Measurements from ENCODE around the gene LTB.

Gene LTB

DNA sequence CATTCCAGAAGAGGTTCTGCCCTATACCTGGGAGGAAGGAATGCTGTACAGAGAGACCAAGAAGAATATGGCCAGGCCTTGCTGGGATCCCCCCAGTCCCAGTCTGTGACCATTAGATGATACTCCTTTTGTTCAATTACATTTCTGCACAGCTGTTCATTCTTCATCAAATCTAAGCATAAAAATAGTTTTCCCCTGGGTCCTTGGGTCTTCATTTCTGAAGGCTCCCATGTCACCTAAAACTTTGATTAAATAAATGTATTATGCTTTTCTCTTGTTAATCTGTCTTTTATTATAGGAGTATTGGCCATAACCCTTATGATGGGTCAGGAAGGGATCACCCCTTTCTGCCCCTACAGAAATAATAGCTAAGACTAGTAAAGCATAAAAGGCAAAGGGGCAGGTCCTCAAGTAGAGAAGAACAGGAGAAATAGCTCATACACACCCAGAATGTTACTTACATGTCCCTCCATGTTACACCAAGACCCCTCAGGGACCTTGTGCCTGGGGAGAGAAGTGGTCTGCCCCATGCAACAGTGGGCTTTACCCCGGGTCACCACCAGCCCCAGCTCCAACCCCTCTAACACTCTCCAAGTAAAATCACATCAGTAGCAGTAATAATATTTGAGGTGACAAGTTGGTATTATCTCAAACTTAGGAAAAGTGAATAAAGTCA lies 12.2 kb downstream of the LTB start:
- Mint-ChIP-seq H3K4me3 (no peak overlapping the region), H3K9me3 (no peaks in the 10 kb centered on the region), H3K27ac (no peak overlapping the region), H3K36me3 (ENCODE audit: low read depth) (no peaks in the 10 kb centered on the region), H3K27me3 (ENCODE audit: low read depth, poor library complexity) (peaks cover 32% of the 10 kb centered on the region), H3K4me1 (peaks cover 29% of the 10 kb centered on the region)
- TF ChIP-seq, protein P1, sequence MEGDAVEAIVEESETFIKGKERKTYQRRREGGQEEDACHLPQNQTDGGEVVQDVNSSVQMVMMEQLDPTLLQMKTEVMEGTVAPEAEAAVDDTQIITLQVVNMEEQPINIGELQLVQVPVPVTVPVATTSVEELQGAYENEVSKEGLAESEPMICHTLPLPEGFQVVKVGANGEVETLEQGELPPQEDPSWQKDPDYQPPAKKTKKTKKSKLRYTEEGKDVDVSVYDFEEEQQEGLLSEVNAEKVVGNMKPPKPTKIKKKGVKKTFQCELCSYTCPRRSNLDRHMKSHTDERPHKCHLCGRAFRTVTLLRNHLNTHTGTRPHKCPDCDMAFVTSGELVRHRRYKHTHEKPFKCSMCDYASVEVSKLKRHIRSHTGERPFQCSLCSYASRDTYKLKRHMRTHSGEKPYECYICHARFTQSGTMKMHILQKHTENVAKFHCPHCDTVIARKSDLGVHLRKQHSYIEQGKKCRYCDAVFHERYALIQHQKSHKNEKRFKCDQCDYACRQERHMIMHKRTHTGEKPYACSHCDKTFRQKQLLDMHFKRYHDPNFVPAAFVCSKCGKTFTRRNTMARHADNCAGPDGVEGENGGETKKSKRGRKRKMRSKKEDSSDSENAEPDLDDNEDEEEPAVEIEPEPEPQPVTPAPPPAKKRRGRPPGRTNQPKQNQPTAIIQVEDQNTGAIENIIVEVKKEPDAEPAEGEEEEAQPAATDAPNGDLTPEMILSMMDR (IDR thresholded peaks at IDR 0.05) = no peak
- DNase-seq = no peak

DNA sequence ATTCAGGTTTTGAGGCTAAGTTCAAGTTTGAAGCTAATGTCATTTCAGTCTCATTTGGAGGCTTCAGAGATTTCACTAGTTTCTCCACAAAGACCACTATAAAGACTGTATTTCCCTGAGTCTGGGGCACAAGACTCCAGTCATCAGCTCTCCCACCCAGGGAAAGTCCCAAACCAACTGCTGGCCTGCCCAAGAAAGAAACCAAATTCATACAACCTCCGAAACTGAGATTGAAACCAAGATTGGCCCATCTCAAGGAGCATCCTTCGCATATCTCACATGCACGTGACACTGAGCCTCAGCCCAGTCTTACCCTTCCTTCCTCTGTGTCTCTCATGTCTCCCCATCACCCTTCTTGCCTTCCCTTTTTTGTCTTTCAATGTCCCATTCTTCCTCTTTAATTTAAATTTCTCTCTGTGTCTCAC lies 13.7 kb downstream of the LTB start:
- Mint-ChIP-seq H3K27ac (no peak overlapping the region), H3K36me3 (ENCODE audit: low read depth) (no peaks in the 10 kb centered on the region), H3K4me3 (no peak overlapping the region), H3K27me3 (ENCODE audit: low read depth, poor library complexity) (peaks cover 27% of the 10 kb centered on the region), H3K9me3 (no peaks in the 10 kb centered on the region), H3K4me1 (peaks cover 28% of the 10 kb centered on the region)
- no peak for DNase-seq
- TF ChIP-seq, protein P1 (IDR thresholded peaks at IDR 0.05) = no peak

DNA sequence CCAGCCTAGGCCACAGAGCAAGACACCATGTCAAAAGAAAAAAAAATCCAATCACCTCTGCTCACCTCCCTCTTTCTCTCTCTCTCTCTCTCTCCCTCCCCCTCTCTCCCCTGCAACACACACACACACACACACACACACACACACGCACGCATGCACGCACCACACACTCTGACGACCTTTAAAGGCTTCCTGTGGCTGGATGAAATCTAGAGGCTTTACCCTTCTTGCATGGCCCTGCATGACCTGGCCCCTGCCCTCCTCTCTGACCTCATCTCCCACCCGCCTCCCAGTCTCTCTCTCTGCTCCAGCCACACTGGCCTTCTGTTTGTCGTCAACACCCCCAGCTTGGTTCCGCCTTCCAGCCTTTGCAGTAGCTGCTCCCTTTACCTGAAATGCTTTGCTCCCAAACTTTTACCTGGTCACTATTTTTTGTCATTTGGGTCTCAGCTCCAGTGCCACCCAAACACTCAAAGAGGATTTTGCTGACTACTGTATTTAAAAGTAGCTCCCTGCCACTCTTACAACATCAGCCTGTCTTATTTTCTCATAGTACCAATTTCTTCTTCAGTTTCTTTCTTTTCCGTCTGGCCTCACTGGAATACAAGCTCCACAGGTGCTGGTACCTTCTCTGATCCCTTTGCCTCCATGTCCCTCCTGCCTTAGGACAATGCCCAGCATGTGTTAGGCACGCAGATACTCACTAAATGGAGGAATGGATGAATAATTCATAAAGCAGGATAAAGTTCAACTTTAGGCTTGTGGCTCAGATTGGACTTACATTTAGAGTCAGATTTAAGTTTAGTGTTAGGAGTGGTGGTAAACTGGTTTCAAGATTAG lies 14.5 kb downstream of the LTB start:
- peak; percentile 26 for DNase-seq
- H3K4me3 Mint-ChIP-seq = peak overlapping the region; percentile 39
- peaks cover 28% of the 10 kb centered on the region for H3K4me1 Mint-ChIP-seq
- H3K27me3 Mint-ChIP-seq (ENCODE audit: low read depth, poor library complexity) = peaks cover 24% of the 10 kb centered on the region
- H3K9me3 Mint-ChIP-seq = no peaks in the 10 kb centered on the region
- no peaks in the 10 kb centered on the region for H3K36me3 Mint-ChIP-seq (ENCODE audit: low read depth)
- peak overlapping the region; percentile 70 for H3K27ac Mint-ChIP-seq
- TF ChIP-seq, protein P1 (IDR thresholded peaks at IDR 0.05) = no peak

DNA sequence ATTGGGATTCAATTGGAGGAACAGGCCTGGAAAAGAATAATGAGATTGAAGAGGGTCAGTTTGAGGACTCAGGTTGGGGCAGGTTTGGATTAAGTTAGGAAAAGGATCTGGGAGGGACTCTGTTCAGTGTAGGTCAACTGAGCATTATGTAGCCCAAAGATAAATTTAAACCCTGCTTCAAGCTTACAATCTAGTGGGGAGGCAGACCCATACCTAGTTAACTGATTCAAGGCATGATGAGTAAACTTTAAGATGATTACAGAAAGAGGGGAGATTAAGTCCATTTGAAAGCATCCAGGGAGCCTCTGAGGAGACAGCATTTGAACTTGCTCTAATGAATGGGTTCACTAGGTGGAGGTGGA lies 21.5 kb downstream of the LTB start:
- Mint-ChIP-seq H3K27me3 (ENCODE audit: low read depth, poor library complexity) (peaks cover 4% of the 10 kb centered on the region), H3K27ac (peak overlapping the region; percentile 93), H3K4me3 (no peak overlapping the region), H3K9me3 (no peaks in the 10 kb centered on the region), H3K4me1 (peaks cover 36% of the 10 kb centered on the region), H3K36me3 (ENCODE audit: low read depth) (peaks cover 32% of the 10 kb centered on the region)
- no peak for DNase-seq
- TF ChIP-seq, protein P1 (IDR thresholded peaks at IDR 0.05) = no peak

DNA sequence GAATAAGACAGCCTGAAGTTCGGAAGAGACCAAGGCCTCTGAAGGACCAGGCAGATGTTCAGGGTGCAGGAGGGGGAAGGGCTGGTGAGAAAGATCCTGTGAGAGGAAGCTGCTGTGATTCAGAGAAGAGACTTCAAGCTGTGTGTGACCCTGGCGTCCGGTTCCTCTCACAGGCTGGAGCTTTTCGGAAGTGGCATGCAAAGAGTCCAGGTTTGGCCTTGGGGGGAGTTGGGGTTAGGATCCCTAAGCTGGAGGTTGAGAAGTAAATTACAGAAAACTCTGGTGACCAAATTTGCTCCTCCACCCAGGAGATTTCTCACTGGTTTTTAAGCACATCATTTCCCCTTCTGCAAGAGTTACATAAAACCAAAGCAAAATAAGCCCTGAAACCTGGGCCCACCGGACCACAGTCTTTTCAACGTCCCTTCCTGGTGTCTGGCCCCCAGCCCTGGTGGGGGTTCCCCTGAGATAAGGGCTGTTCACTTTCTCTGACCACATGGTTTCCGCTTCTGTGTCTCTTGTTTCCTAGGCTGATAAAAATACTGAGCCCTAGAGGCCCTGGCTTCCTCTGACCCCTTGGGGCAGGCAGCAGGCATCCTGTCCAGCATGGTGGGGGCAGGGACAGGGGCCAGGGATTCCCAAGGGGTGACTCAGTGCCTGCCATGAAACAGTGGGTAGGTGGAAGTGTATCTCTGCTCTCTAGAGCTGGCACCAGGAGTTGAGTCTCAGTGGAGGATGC lies 22.1 kb downstream of the LTB start:
- TF ChIP-seq, protein P1 (IDR thresholded peaks at IDR 0.05) = no peak
- Mint-ChIP-seq H3K9me3 (no peaks in the 10 kb centered on the region), H3K4me3 (no peak overlapping the region)

More for the DNA sequence above, 22.1 kb downstream of the LTB start:
- Mint-ChIP-seq H3K27ac (peak overlapping the region; percentile 93), H3K4me1 (peaks cover 36% of the 10 kb centered on the region), H3K27me3 (ENCODE audit: low read depth, poor library complexity) (peaks cover 4% of the 10 kb centered on the region), H3K36me3 (ENCODE audit: low read depth) (peaks cover 32% of the 10 kb centered on the region)
- no peak for DNase-seq

Data from nephron progenitor cell (in vitro differentiated cells).